Activated CD8-positive, alpha-beta memory T cell treated with anti-CD3 and anti-CD28 coated beads for 4 hours (primary cell): Measurements from ENCODE around the gene GSK3B.

Experiments
- DNase-seq, 2 donors: peaks; one replicate each; pipeline ENCODE4 v3.0.0-alpha.2; 2020; ENCODE audit warnings: low read depth in 2 of 2

Gene GSK3B

DNA sequence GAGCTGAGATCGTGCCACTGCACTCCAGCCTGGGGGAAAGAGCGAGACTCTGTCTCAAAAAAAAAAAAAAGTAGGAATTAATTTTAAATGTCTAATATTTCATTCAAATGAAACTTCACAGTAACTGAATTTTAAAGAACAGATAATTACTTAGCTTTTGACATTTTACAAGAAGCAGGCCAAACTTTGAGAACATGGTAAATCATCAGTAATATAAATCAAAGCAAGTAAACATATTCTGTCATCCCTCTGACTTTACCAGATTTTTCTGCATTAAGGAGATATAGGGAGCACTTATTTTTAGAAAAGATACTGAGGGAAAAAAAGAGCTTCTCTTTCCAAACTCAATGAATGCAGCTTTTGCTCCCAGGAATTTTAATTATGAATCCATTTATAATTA is 275.3 kb downstream of the GSK3B start:
- DNase-seq, result no peak

DNA sequence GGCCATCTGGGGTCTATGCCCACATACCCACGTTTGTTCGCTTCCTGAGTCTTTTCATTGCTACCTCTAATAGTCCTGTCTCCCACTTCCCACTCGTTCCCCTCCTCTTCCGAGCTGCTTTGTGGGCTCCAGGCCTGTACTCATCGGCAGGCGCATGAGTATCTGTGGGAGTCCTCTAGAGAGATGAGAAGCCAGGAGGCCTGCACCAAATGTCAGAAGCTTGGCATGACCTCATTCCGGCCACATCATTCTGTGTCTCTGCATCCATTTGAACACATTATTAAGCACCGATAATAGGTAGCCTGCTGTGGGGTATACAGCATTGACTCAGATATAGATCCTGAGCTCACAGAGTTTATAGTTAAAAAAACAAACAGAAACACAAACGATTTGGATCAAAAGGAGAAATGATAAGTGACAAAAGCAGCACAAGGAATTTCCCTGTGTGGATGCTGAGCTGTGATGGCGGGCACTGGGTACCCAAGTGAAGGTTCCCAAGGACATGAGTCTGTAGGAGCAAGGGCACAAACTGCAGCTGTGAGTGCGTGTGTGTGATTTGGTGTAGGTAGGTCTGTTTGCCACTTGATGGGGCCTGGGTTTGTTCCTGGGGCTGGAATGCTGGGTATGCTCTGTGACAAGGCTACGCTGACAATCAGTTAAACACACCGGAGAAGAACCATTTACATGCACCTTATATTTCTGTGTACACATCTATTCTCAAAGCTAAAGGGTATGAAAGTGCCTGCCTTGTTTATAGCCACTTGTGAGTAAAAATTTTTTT is 276.5 kb downstream of the GSK3B start:
- DNase-seq, result no peak

DNA sequence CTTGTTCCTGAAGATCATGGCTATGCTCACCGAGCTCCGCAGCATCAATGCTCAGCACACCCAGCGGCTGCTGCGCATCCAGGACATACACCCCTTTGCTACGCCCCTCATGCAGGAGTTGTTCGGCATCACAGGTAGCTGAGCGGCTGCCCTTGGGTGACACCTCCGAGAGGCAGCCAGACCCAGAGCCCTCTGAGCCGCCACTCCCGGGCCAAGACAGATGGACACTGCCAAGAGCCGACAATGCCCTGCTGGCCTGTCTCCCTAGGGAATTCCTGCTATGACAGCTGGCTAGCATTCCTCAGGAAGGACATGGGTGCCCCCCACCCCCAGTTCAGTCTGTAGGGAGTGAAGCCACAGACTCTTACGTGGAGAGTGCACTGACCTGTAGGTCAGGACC is 277.2 kb downstream of the GSK3B start:
- DNase-seq, result no peak

GRCh38 chr3:119815716-119816115 is 278.5 kb downstream of the GSK3B start:
- DNase-seq, result no peak

- DNase-seq, result no peak
These were observed 281.7 kb downstream of the GSK3B start for GRCh38 chr3:119812491-119813058.

- DNase-seq, result peak; percentile 34 to 53
These were observed 284.2 kb downstream of the GSK3B start for GRCh38 chr3:119810018-119810435.

- no peak for DNase-seq
These were observed 284.8 kb downstream of the GSK3B start for GRCh38 chr3:119809249-119810017.

DNA sequence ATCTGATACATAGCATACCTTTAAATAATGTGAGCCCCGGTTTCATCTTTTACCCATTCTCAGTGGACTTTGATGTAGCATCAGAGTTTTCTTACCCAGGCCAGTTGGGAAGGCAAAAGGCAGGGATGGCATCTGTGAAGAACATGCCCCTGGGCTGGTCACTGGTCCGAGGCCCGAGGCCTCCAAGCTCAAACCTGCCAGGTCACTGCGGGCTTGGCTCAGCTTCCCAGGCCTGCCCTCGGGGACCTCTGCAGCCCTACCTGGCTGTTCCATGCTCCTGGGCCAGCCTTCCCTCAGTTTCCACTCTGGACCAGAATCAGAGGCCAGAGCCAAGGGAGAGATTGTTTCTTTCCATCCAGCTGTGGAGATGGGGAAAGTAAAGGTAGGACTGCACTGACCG is 285.4 kb downstream of the GSK3B start:
- no peak for DNase-seq

GRCh38 chr3:119808244-119808643 is 286.0 kb downstream of the GSK3B start:
- no peak for DNase-seq

DNA sequence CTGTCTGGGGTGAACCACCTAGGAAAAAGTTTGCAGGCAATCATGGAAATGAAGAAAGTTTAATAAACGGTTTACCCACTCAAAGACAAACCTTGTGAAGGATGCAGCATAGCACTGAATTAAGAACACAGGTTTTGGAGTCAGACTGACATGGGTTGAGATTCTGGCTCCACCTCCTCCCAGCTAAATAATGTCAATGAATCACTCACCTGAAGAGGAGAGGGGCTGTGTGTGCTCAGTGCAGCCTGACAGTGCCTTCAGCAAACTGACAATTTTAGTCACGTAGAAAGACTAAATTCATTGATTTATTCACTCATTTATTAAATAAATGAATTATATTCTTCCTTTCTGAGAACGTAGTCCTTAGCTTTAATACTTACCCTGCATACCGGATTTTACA is 293.4 kb downstream of the GSK3B start:
- DNase-seq, result no peak

- no peak for DNase-seq
These were observed 297.5 kb downstream of the GSK3B start for GRCh38 chr3:119796785-119797184.

DNA sequence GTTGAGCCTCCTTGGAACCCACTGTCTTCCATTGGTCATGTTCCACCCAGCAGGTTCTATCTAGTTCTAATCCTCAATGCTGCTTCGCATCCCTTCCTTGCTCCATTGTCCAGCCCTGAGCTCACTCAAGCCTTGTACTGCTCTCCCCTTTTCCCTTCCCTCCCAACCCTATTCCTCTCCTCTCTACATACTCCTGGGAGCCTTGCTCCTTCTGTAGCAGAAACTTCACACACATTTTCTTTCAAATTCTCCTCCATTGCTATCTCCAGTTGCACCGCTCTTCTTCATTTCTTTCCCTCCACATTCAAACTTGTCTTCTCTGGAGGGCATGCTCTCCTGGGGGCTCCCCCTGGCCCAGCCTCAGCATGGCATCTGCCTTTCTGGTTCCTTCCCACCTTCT is 297.9 kb downstream of the GSK3B start:
- DNase-seq, result no peak

DNA sequence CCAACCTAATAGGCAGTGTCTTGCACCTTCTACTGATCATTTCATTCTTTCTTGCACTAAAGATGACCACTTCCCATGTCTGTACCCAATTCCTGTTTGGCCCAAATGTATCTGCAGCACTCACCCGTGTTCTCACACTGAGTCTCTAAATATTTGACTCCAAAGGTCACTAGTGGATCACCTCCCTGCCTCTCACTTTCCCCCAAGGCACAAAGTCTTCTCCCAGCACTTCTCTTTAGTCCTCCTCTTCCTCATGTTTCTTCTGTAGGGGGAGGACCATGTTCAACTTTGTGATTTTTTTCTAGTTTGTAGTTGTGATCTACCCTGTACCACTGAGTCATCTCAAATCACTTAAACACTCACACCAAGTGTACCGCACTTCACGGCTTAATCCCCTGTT is 298.4 kb downstream of the GSK3B start:
- no peak for DNase-seq

GRCh38 chr3:119794971-119795612 is 299.2 kb downstream of the GSK3B start:
- no peak for DNase-seq

GRCh38 chr3:119794401-119794800 is 299.8 kb downstream of the GSK3B start:
- no peak for DNase-seq

DNA sequence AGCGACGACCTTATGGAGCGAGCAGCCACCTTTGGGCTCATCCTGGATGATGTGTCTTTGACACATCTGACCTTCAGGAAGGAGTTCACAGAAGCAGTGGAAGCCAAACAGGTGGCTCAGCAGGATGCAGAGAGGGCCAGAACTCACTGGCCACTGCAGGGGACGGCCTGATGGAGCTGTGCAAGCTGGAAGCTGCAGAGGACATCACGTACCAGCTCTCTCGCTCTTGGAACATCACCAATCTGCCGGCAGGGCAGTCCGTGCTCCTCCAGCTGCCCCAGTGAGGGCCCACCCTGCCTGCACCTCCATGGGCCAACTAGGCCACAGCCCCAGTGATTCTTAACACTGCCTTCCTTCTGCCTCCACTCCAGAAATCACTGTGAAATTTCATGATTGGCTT is 302.0 kb downstream of the GSK3B start:
- DNase-seq, result no peak

- no peak for DNase-seq
These were observed 303.9 kb downstream of the GSK3B start for GRCh38 chr3:119790369-119790768.

DNA sequence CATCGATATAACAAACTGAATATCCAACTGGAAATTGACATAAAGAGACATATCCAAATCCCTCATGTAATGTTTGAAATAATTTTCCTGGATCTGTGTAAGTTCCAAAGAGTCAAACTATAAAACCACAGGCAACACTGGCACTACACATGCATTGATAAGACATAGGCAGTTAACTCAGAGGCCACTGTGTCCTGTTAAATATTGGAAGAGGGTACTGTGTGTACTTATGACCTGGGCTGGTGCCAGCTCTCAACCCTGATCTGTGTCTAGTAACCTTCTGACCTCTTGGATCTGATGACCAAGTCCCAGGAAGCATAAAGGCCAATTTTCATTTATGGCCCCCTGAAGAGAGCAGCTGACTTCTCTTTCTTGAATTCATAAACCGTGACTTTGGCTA is 307.8 kb downstream of the GSK3B start:
- DNase-seq, result no peak

- DNase-seq, result no peak
These were observed 310.4 kb downstream of the GSK3B start for GRCh38 chr3:119783883-119784282.

- no peak for DNase-seq
These were observed 311.0 kb downstream of the GSK3B start for GRCh38 chr3:119783255-119783654.

DNA sequence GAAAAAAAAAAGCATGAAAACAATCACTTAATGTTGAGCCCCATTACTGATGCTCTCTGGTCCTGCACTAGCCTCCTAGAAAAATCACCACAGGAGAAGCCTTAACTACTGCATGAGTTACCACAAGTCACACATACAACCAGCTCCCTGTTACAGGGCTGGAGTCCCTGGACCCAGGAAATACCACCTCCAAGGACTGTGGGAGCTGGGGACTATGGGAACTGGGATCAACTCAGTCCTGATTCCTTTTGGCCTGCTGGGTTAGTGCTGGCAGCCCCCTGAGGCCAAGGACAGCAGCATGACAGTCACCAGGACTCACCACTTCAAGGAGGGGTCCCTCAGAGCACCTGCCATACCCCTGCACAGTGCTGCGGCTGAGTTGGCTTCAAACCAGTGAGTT is 311.8 kb downstream of the GSK3B start:
- no peak for DNase-seq
